Lower lobe of right lung (tissue), 2 donors: ENCODE data around the gene PPY. TPM values are rescaled to one million over a fixed set of nuclear protein-coding genes. Genes with fewer than 3 reads are reported as not detected.
"Not testable (repeated sequence)": the region's sequence is repeated elsewhere in the genome, so short reads cannot be mapped to it uniquely, and the experiment has no call there.

ENCODE experiments used
- ATAC-seq, 2 donors: fragments of 200-7000 bp; cut with Tn5 transposase; one replicate each; pipeline ENCODE4 v1.9.1; 2020 to 2022; ENCODE audit warnings: mild to moderate bottlenecking in 2 of 2, moderate library complexity in 2 of 2
- DNase-seq: peaks from one replicate; pipeline ENCODE4 v3.0.0-alpha.2; 2020
- H3K27ac ChIP-seq: fragments of 200-600 bp; one replicate; pipeline ENCODE4 v1.8.0; 2022
- H3K27me3 ChIP-seq: fragments of 200-600 bp; one replicate; pipeline ENCODE4 v1.8.0; 2022; ENCODE audit warnings: low read depth
- H3K36me3 ChIP-seq: fragments of 200-600 bp; one replicate; pipeline ENCODE4 v1.8.0; 2022; ENCODE audit warnings: mild to moderate bottlenecking
- H3K4me1 ChIP-seq: fragments of 200-600 bp; one replicate; pipeline ENCODE4 v1.8.0; 2022
- H3K4me3 ChIP-seq: fragments of 200-600 bp; one replicate; pipeline ENCODE4 v1.8.0; 2022; ENCODE audit warnings: mild to moderate bottlenecking
- H3K9me3 ChIP-seq: fragments of 200-600 bp; one replicate; pipeline ENCODE4 v1.8.0; 2022
- CTCF ChIP-seq: fragments of 200-600 bp; IDR thresholded peaks from one replicate; pipeline ENCODE4 v1.8.0; 2022; ENCODE audit warnings: antibody characterized with exemption, mild to moderate bottlenecking
- intact Hi-C: fragments of 100-400 bp; cut with DNase I; formaldehyde crosslinking; loops from one replicate; pipeline ENCODE4 v1.11.0; 2022
- total RNA-seq: library from RNA; stranded (reverse); fragmentation: NEBNext Ultra II Directional; extraction: Animal tissue kit (Norgen Biotek cat#: 25700); gene quantifications from one replicate; pipeline ENCODE4 v1.2.1, GENCODE V29; 2021
- donor health status: DM: no; HTN: yes; CAD: no; lungs with severe emphysema.

The PPY gene
- total RNA-seq, 1 donor from 2014 or later = not detected

GRCh38 chr17:43900858-43901754 lies 41.2 kb downstream of the PPY start:
- Histone ChIP-seq H3K27me3 (peaks cover 26% of the 10 kb centered on the region), H3K4me3 (peak overlapping the region; percentile 51), H3K9me3 (no peaks in the 10 kb centered on the region), H3K36me3 (no peaks in the 10 kb centered on the region), H3K4me1 (peaks cover 17% of the 10 kb centered on the region), H3K27ac (no peak overlapping the region)
- intact Hi-C loops = no loop called here
- DNase-seq (no peak), ATAC-seq (no peak)
- no peak for TF ChIP-seq CTCF

GRCh38 chr17:43900183-43900857 lies 42.0 kb downstream of the PPY start:
- Histone ChIP-seq H3K9me3 (no peaks in the 10 kb centered on the region), H3K36me3 (no peaks in the 10 kb centered on the region), H3K4me3 (peak overlapping the region; percentile 51), H3K27ac (no peak overlapping the region), H3K4me1 (peaks cover 14% of the 10 kb centered on the region), H3K27me3 (peaks cover 19% of the 10 kb centered on the region)
- intact Hi-C loops = no loop called here
- peak; percentile 89 for DNase-seq
- no peak for TF ChIP-seq CTCF
- peak; percentile 95 to 97 for ATAC-seq

GRCh38 chr17:43898446-43898845 lies 43.8 kb downstream of the PPY start:
- no peak overlapping the region for H3K27ac ChIP-seq
- intact Hi-C loops = no loop called here

GRCh38 chr17:43897831-43898230 lies 44.4 kb downstream of the PPY start:
- no peak overlapping the region for H3K4me3 ChIP-seq
- no peaks in the 10 kb centered on the region for H3K27me3 ChIP-seq
- no peak for TF ChIP-seq CTCF
- DNase-seq (no peak), ATAC-seq (no peak)
- intact Hi-C loops = no loop called here
- peaks cover 14% of the 10 kb centered on the region for H3K4me1 ChIP-seq
- no peaks in the 10 kb centered on the region for H3K36me3 ChIP-seq
- no peaks in the 10 kb centered on the region for H3K9me3 ChIP-seq
- no peak overlapping the region for H3K27ac ChIP-seq

More at GRCh38 chr17:43898446-43898845, 43.8 kb downstream of the PPY start:
- peaks cover 14% of the 10 kb centered on the region for H3K4me1 ChIP-seq
- no peak overlapping the region for H3K4me3 ChIP-seq
- ATAC-seq = no peak
- H3K9me3 ChIP-seq = no peaks in the 10 kb centered on the region
- no peak for TF ChIP-seq CTCF
- peaks cover 1% of the 10 kb centered on the region for H3K27me3 ChIP-seq
- no peaks in the 10 kb centered on the region for H3K36me3 ChIP-seq
- no peak for DNase-seq

GRCh38 chr17:43894494-43894893 lies 47.8 kb downstream of the PPY start:
- H3K27me3 ChIP-seq, H3K4me3 ChIP-seq, H3K27ac ChIP-seq, H3K9me3 ChIP-seq, ATAC-seq, H3K36me3 ChIP-seq, DNase-seq, H3K4me1 ChIP-seq, intact Hi-C loops: not testable (repeated sequence)

- ATAC-seq (no peak), DNase-seq (no peak)
- Histone ChIP-seq H3K27ac (no peak overlapping the region), H3K9me3 (no peaks in the 10 kb centered on the region), H3K4me1 (no peaks in the 10 kb centered on the region), H3K27me3 (no peaks in the 10 kb centered on the region), H3K4me3 (no peak overlapping the region), H3K36me3 (no peaks in the 10 kb centered on the region)
- no peak for TF ChIP-seq CTCF
- intact Hi-C loops = no loop called here
Observed at GRCh38 chr17:43892647-43892952, 49.7 kb downstream of the PPY start.
